Measurements from ENCODE around the gene PDCD4.

Gene PDCD4

GRCh38 chr10:110842326-110842904 is 29.3 kb upstream of the PDCD4 start:
- no peaks in the 10 kb centered on the region for H3K36me3 ChIP-seq (ENCODE audit: insufficient read depth, low read length)
- no peaks in the 10 kb centered on the region for H3K4me1 ChIP-seq (ENCODE audit: control insufficient read depth, insufficient read depth, low read length, unreplicated experiment)
- no peaks in the 10 kb centered on the region for H3K79me2 ChIP-seq (ENCODE audit: control insufficient read depth, insufficient read depth, low read length, unreplicated experiment)
- no peak overlapping the region for H3K27ac ChIP-seq (ENCODE audit: low read depth, low read length)
- no peak overlapping the region for H3K4me3 ChIP-seq (ENCODE audit: low read depth, low read length)
- no peak overlapping the region for H2AFZ ChIP-seq (ENCODE audit: low read length, unreplicated experiment)
- 0 out of 2 replicates have a peak, but pooled peaks cover 2% of the 10 kb centered on the region for H3K27me3 ChIP-seq (ENCODE audit: insufficient read depth, low read length)

- no peak overlapping the region for H2AFZ ChIP-seq (ENCODE audit: low read length, unreplicated experiment)
- H3K4me1 ChIP-seq (ENCODE audit: control insufficient read depth, insufficient read depth, low read length, unreplicated experiment) = no peaks in the 10 kb centered on the region
- no peaks in the 10 kb centered on the region for H3K36me3 ChIP-seq (ENCODE audit: insufficient read depth, low read length)
- no peaks in the 10 kb centered on the region for H3K79me2 ChIP-seq (ENCODE audit: control insufficient read depth, insufficient read depth, low read length, unreplicated experiment)
- no peak overlapping the region for H3K4me3 ChIP-seq (ENCODE audit: low read depth, low read length)
- 0 out of 2 replicates have a peak, but pooled peaks cover 4% of the 10 kb centered on the region for H3K27me3 ChIP-seq (ENCODE audit: insufficient read depth, low read length)
- H3K27ac ChIP-seq (ENCODE audit: low read depth, low read length) = no peak overlapping the region
These were observed 28.7 kb upstream of the PDCD4 start for GRCh38 chr10:110843031-110843430.

DNA sequence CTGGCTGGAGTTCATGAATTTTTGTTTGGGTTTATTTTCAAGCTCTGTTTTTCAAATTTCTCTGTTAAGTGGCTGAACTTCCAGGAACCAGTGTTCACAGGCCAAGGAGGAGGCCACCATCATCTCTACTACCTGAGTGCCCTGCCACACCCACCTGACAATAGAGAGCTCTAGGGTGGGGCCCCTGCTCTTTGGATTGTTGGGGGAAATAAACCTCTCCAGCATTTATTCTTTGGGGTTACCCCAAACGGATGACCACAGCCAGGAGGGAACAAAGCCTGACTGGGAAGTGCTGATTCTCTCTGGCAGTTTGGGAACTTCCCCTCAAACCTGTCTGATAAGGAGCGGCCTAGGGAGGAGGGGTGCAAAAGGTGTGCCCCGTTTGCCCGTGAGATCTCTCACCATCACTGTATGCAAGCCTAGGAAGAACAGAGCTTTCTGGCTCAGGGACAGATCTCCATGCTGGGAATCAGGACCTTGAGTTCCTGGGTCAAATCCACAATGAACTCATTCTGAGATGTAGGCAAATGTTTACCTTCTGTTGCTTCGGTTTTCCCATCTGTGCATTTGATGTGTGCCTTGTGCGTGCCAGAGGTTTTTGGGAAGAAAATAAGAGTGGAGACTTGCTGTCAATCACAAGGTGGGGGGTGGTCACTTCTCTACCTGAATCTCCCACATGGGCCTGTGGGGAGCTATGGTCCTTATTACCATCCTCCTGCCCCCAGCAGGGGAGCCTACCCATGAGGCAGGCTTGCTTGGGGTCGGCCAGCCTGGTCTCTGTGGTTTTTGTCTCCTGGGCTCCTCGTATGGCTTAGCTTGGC is 27.7 kb upstream of the PDCD4 start:
- no peak overlapping the region for H2AFZ ChIP-seq (ENCODE audit: low read length, unreplicated experiment)
- H3K27me3 ChIP-seq (ENCODE audit: insufficient read depth, low read length) = 0 out of 2 replicates have a peak, but pooled peaks cover 4% of the 10 kb centered on the region
- H3K4me1 ChIP-seq (ENCODE audit: control insufficient read depth, insufficient read depth, low read length, unreplicated experiment) = no peaks in the 10 kb centered on the region
- H3K36me3 ChIP-seq (ENCODE audit: insufficient read depth, low read length) = no peaks in the 10 kb centered on the region
- H3K79me2 ChIP-seq (ENCODE audit: control insufficient read depth, insufficient read depth, low read length, unreplicated experiment) = no peaks in the 10 kb centered on the region
- H3K4me3 ChIP-seq (ENCODE audit: low read depth, low read length) = no peak overlapping the region
- no peak overlapping the region for H3K27ac ChIP-seq (ENCODE audit: low read depth, low read length)

DNA sequence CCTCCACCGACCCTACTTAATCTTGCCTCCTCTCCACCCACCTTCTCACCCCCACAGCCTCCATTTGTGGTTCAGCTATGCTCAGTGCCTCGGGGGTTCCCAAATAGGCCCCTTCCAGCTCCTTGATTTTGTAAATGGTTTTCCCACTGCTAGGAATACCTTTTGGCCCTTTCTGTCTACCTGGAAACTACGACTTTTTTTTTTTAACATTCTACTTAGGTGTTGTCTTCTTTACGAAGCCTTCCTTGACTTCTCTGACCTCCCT is 27.2 kb upstream of the PDCD4 start:
- H3K4me3 ChIP-seq (ENCODE audit: low read depth, low read length) = no peak overlapping the region
- no peaks in the 10 kb centered on the region for H3K4me1 ChIP-seq (ENCODE audit: control insufficient read depth, insufficient read depth, low read length, unreplicated experiment)
- H3K79me2 ChIP-seq (ENCODE audit: control insufficient read depth, insufficient read depth, low read length, unreplicated experiment) = no peaks in the 10 kb centered on the region
- H3K36me3 ChIP-seq (ENCODE audit: insufficient read depth, low read length) = no peaks in the 10 kb centered on the region
- no peak overlapping the region for H2AFZ ChIP-seq (ENCODE audit: low read length, unreplicated experiment)
- H3K27me3 ChIP-seq (ENCODE audit: insufficient read depth, low read length) = 0 out of 2 replicates have a peak, but pooled peaks cover 4% of the 10 kb centered on the region
- no peak overlapping the region for H3K27ac ChIP-seq (ENCODE audit: low read depth, low read length)

- Histone ChIP-seq H3K27me3 (ENCODE audit: insufficient read depth, low read length) (0 out of 2 replicates have a peak, but pooled peaks cover 4% of the 10 kb centered on the region), H3K27ac (ENCODE audit: low read depth, low read length) (no peak overlapping the region), H3K4me1 (ENCODE audit: control insufficient read depth, insufficient read depth, low read length, unreplicated experiment) (no peaks in the 10 kb centered on the region), H3K79me2 (ENCODE audit: control insufficient read depth, insufficient read depth, low read length, unreplicated experiment) (no peaks in the 10 kb centered on the region), H3K36me3 (ENCODE audit: insufficient read depth, low read length) (no peaks in the 10 kb centered on the region), H3K4me3 (ENCODE audit: low read depth, low read length) (no peak overlapping the region), H2AFZ (ENCODE audit: low read length, unreplicated experiment) (no peak overlapping the region)
These were observed 26.5 kb upstream of the PDCD4 start for GRCh38 chr10:110845192-110845755.

DNA sequence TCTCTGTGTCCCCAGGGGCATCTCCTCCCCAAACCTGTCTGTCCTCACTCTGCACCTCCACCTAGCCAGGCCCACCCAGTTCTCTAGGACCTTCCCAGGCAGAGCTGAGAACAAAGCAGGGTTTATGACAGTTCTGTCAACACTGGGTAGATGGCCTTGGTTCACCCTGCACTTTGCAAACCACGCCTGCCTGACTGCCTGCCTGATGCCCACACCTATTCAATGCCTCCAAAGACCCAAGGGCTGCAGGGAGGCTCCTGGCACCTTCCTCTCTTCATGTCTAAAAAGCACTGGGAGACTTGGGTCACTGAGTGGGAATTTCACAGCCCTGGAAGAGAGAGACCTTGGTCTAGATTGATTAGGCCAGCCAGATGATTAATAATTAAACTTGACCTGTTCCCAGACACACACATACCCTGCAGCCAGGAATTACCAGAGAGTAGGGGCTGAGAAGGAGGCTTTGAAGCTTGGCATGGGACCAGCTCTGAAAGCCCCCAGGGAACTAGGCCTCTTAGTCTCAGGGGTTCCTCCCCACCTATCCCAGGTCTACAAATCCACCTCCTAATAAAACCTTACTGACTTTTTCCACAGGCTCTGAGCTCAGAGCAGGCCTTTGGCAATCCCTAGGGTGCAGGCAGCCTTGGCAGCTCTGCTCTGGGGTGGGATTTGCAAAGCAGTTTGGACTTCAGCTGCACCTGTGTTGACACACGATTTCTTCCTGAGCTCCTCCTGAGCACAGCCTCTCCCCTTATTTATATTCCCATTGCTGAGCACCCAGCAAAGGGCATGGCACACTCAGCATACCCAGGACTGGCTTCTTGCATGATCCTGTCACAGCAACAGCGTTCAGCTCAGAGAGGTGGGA is 25.7 kb upstream of the PDCD4 start:
- no peaks in the 10 kb centered on the region for H3K36me3 ChIP-seq (ENCODE audit: insufficient read depth, low read length)
- H3K4me3 ChIP-seq (ENCODE audit: low read depth, low read length) = no peak overlapping the region
- H2AFZ ChIP-seq (ENCODE audit: low read length, unreplicated experiment) = no peak overlapping the region
- no peaks in the 10 kb centered on the region for H3K4me1 ChIP-seq (ENCODE audit: control insufficient read depth, insufficient read depth, low read length, unreplicated experiment)
- H3K27ac ChIP-seq (ENCODE audit: low read depth, low read length) = no peak overlapping the region
- 0 out of 2 replicates have a peak, but pooled peaks cover 4% of the 10 kb centered on the region for H3K27me3 ChIP-seq (ENCODE audit: insufficient read depth, low read length)
- no peaks in the 10 kb centered on the region for H3K79me2 ChIP-seq (ENCODE audit: control insufficient read depth, insufficient read depth, low read length, unreplicated experiment)

DNA sequence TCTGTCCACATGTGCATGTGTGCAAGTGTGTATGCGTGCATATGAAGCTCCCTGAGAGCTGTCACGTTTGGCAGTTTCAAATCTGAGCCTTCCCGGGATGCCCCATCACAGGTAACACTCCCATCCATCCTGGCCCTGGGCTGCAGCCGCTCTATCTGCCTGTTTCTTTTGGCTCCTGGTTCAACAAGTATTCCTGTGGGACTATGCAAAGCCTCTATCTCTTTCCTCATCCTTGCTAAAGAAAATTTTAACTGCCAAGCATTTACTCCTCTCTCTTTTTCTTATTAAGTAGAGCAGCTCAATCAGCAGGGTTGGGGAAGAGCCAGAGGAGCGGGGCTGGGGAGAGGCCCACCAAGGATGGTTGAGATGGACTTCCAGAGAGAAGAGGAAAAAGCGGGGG is 24.4 kb upstream of the PDCD4 start:
- Histone ChIP-seq H2AFZ (ENCODE audit: low read length, unreplicated experiment) (no peak overlapping the region), H3K79me2 (ENCODE audit: control insufficient read depth, insufficient read depth, low read length, unreplicated experiment) (no peaks in the 10 kb centered on the region), H3K4me1 (ENCODE audit: control insufficient read depth, insufficient read depth, low read length, unreplicated experiment) (peaks cover 4% of the 10 kb centered on the region), H3K4me3 (ENCODE audit: low read depth, low read length) (no peak overlapping the region), H3K36me3 (ENCODE audit: insufficient read depth, low read length) (no peaks in the 10 kb centered on the region), H3K27me3 (ENCODE audit: insufficient read depth, low read length) (0 out of 2 replicates have a peak, but pooled peaks cover 4% of the 10 kb centered on the region), H3K27ac (ENCODE audit: low read depth, low read length) (no peak overlapping the region)

- no peaks in the 10 kb centered on the region for H3K79me2 ChIP-seq (ENCODE audit: control insufficient read depth, insufficient read depth, low read length, unreplicated experiment)
- 0 out of 2 replicates have a peak, but pooled peaks cover 4% of the 10 kb centered on the region for H3K27me3 ChIP-seq (ENCODE audit: insufficient read depth, low read length)
- H3K4me3 ChIP-seq (ENCODE audit: low read depth, low read length) = no peak overlapping the region
- peaks cover 7% of the 10 kb centered on the region for H3K4me1 ChIP-seq (ENCODE audit: control insufficient read depth, insufficient read depth, low read length, unreplicated experiment)
- no peaks in the 10 kb centered on the region for H3K36me3 ChIP-seq (ENCODE audit: insufficient read depth, low read length)
- no peak overlapping the region for H3K27ac ChIP-seq (ENCODE audit: low read depth, low read length)
- no peak overlapping the region for H2AFZ ChIP-seq (ENCODE audit: low read length, unreplicated experiment)
These were observed 23.6 kb upstream of the PDCD4 start for GRCh38 chr10:110848106-110848505.

GRCh38 chr10:110850099-110850498 is 21.6 kb upstream of the PDCD4 start:
- Histone ChIP-seq H3K27ac (ENCODE audit: low read depth, low read length) (no peak overlapping the region), H3K79me2 (ENCODE audit: control insufficient read depth, insufficient read depth, low read length, unreplicated experiment) (no peaks in the 10 kb centered on the region), H3K4me1 (ENCODE audit: control insufficient read depth, insufficient read depth, low read length, unreplicated experiment) (peaks cover 7% of the 10 kb centered on the region), H3K36me3 (ENCODE audit: insufficient read depth, low read length) (no peaks in the 10 kb centered on the region), H2AFZ (ENCODE audit: low read length, unreplicated experiment) (no peak overlapping the region), H3K4me3 (ENCODE audit: low read depth, low read length) (no peak overlapping the region), H3K27me3 (ENCODE audit: insufficient read depth, low read length) (0 out of 2 replicates have a peak, but pooled peaks cover 4% of the 10 kb centered on the region)

DNA sequence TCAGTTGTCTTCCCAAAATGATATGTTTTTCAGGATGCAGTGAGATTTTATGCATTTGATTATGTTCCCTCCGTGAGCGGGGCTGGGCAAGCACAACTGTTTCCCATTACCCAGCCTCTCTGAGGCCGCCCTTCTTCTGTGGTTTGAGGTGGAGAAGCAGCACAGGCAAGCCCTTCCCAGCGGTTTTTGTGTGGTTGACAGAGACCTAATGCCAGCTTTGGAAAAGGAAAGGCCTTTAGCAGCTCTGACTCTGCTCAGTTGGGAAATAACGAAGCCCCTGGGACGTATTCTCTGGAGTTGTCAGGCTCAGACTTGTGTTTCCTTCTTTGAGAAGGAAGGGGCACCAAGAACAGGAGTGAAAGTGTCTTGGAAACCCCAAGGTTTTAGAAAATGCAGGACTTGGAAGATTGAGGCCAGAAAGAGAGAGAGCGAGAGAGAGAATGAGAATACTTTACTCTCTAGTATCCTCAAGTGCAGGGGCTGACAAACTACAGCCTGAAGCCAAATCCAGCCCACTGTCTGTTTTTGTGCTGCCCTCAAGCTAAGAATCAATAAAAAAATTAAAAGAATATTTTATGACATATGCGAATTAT is 20.6 kb upstream of the PDCD4 start:
- H3K36me3 ChIP-seq (ENCODE audit: insufficient read depth, low read length) = no peaks in the 10 kb centered on the region
- H3K27me3 ChIP-seq (ENCODE audit: insufficient read depth, low read length) = 0 out of 2 replicates have a peak, but pooled peaks cover 4% of the 10 kb centered on the region
- H3K27ac ChIP-seq (ENCODE audit: low read depth, low read length) = no peak overlapping the region
- no peak overlapping the region for H2AFZ ChIP-seq (ENCODE audit: low read length, unreplicated experiment)
- H3K4me3 ChIP-seq (ENCODE audit: low read depth, low read length) = no peak overlapping the region
- H3K79me2 ChIP-seq (ENCODE audit: control insufficient read depth, insufficient read depth, low read length, unreplicated experiment) = no peaks in the 10 kb centered on the region
- peaks cover 7% of the 10 kb centered on the region for H3K4me1 ChIP-seq (ENCODE audit: control insufficient read depth, insufficient read depth, low read length, unreplicated experiment)

Measured in ACC112 (cell line).